CD14-positive monocyte (primary cell): Measurements from ENCODE around the gene OXGR1. TPM values are rescaled to one million over a fixed set of nuclear protein-coding genes. Genes with fewer than 3 reads are reported as not detected.

Experiments used
- DNase-seq, 3 donors: peaks; one replicate each; pipeline ENCODE4 v3.0.0-alpha.2; 2011 to 2022
- H2AFZ ChIP-seq: 2 replicates; pipeline ENCODE4 v1.6.0; 2012; ENCODE audit warnings: mild to moderate bottlenecking, low read depth, low read length, inconsistent platforms; ENCODE audit not compliant: insufficient read depth, poor library complexity, severe bottlenecking
- H3K27ac ChIP-seq, 2 donors: 1 replicate in 1 of 2; 2 replicates in 1 of 2; pipeline ENCODE4 v1.5.1; 2012 to 2013; ENCODE audit warnings: low read length in 2 of 2, control low read depth in 1 of 2, inconsistent platforms in 1 of 2, low read depth in 1 of 2, mild to moderate bottlenecking in 1 of 2
- H3K27me3 ChIP-seq, 2 donors: one replicate each; pipeline versions ENCODE4 v1.6.0 to v1.6.1; 2011 to 2013; ENCODE audit warnings: low read length in 2 of 2; ENCODE audit not compliant: control insufficient read depth in 2 of 2, insufficient read depth in 2 of 2
- H3K36me3 ChIP-seq, 2 donors: replicated peaks in 1 of 2; 1 replicate in 1 of 2; 2 replicates in 1 of 2; pipeline versions ENCODE4 v1.5.1 to v1.6.1; 2012 to 2013; ENCODE audit warnings: low read length in 2 of 2, control low read depth in 1 of 2, inconsistent platforms in 1 of 2, mild to moderate bottlenecking in 1 of 2; ENCODE audit not compliant: insufficient read depth in 2 of 2, control insufficient read depth in 1 of 2
- H3K4me1 ChIP-seq, 2 donors: 1 replicate in 1 of 2; 2 replicates in 1 of 2; pipeline versions ENCODE4 v1.5.1 to v1.6.1; 2012 to 2013; ENCODE audit warnings: low read length in 2 of 2, control low read depth in 1 of 2, inconsistent platforms in 1 of 2, mild to moderate bottlenecking in 1 of 2, moderate library complexity in 1 of 2; ENCODE audit not compliant: insufficient read depth in 2 of 2, control insufficient read depth in 1 of 2
- H3K4me2 ChIP-seq: replicated peaks from 2 replicates; pipeline ENCODE3; 2012; ENCODE audit warnings: low read length, moderate library complexity, mild to moderate bottlenecking; ENCODE audit not compliant: poor library complexity, severe bottlenecking; ENCODE audit errors: extremely low read depth
- H3K4me3 ChIP-seq, 3 experiments: fragments of 200-600 bp in 1 of 3; sonication (generic) in 1 of 3; replicated peaks in 1 of 3; 1 replicate in 2 of 3; 2 replicates in 1 of 3; pipeline ENCODE4 v1.5.1; 2011 to 2013; ENCODE audit warnings: low read length in 3 of 3, mild to moderate bottlenecking in 3 of 3, control low read depth in 2 of 3, low read depth in 2 of 3, inconsistent platforms in 1 of 3, moderate library complexity in 1 of 3
- H3K79me2 ChIP-seq: 2 replicates; pipeline ENCODE4 v1.6.0; 2012; ENCODE audit warnings: mild to moderate bottlenecking, control low read depth, inconsistent platforms, low read length, moderate library complexity; ENCODE audit not compliant: insufficient read depth
- H3K9ac ChIP-seq: 2 replicates; pipeline ENCODE4 v1.6.0; 2017; ENCODE audit warnings: low read length, mild to moderate bottlenecking; ENCODE audit not compliant: insufficient read depth, poor library complexity, severe bottlenecking
- H3K9me3 ChIP-seq, 2 donors: replicated peaks in 1 of 2; 1 replicate in 1 of 2; 2 replicates in 1 of 2; pipeline versions ENCODE4 v1.5.1 to v1.6.1; 2012 to 2013; ENCODE audit warnings: low read length in 2 of 2, control low read depth in 1 of 2; ENCODE audit not compliant: control insufficient read depth in 1 of 2, insufficient read depth in 1 of 2
- H4K20me1 ChIP-seq: 2 replicates; pipeline ENCODE4 v1.6.0; 2012; ENCODE audit warnings: mild to moderate bottlenecking, low read length, control low read depth, moderate library complexity; ENCODE audit not compliant: insufficient read depth
- H3K27ac Mint-ChIP-seq, 7 donors: one replicate each; pipeline ENCODE4 v1.8.0; 2020; ENCODE audit warnings: mild to moderate bottlenecking in 7 of 7, mixed read lengths in 7 of 7, moderate library complexity in 6 of 7, inconsistent platforms in 2 of 7
- H3K27me3 Mint-ChIP-seq, 3 donors: one replicate each; pipeline ENCODE4 v1.8.0; 2021 to 2022; ENCODE audit warnings: low read depth in 3 of 3, mild to moderate bottlenecking in 3 of 3, mixed read lengths in 3 of 3, moderate library complexity in 3 of 3, inconsistent platforms in 1 of 3
- H3K36me3 Mint-ChIP-seq, 2 donors: one replicate each; pipeline ENCODE4 v1.8.0; 2020; ENCODE audit warnings: mixed read lengths in 2 of 2, inconsistent platforms in 1 of 2, mild to moderate bottlenecking in 1 of 2
- H3K4me1 Mint-ChIP-seq: one replicate; pipeline ENCODE4 v1.8.0; 2020; ENCODE audit warnings: mild to moderate bottlenecking, mixed read lengths
- H3K4me3 Mint-ChIP-seq, 2 donors: one replicate each; pipeline ENCODE4 v1.8.0; 2020; ENCODE audit warnings: mild to moderate bottlenecking in 2 of 2, mixed read lengths in 2 of 2, moderate library complexity in 1 of 2
- H3K9me3 Mint-ChIP-seq, 7 donors: one replicate each; pipeline ENCODE4 v1.8.0; 2020 to 2022; ENCODE audit warnings: mixed read lengths in 7 of 7, mild to moderate bottlenecking in 6 of 7, moderate library complexity in 6 of 7, inconsistent platforms in 2 of 7
- WGBS: methylation state at CpG from one replicate; pipeline ENCODE4 v1.1.5; 2013; ENCODE audit warnings: missing lambda C conversion rate; ENCODE audit not compliant: insufficient coverage; 5-methylcytosine and 5-hydroxymethylcytosine counted together
- intact Hi-C, 2 donors: fragments of 100-400 bp; cut with micrococcal nuclease; formaldehyde crosslinking; loops; one replicate each; pipeline versions ENCODE4 v1.15.0 to v1.15.1; 2023
- polyA plus RNA-seq, 3 donors: library from polyadenylated mRNA; depleted of rRNA in 1 of 3; unstranded in 2 of 3; stranded (reverse) in 1 of 3; fragments of 300-500 nt in 2 of 3; fragments of >200 nt in 1 of 3; fragmentation: Illumina TruSeq in 2 of 3; gene quantifications; 1 replicate in 2 of 3; 2 replicates in 1 of 3; pipeline ENCODE4 v1.2.3, GENCODE V29; 2012 to 2021
- TF ChIP-seq, protein P1 (sequence below): fragments of 200-600 bp; IDR thresholded peaks from one replicate; pipeline ENCODE4 v1.8.0; 2022; ENCODE audit warnings: antibody characterized with exemption, mild to moderate bottlenecking

Gene OXGR1
- polyA plus RNA-seq, 3 donors: 0.22 to 0.27 TPM; not detected in 1

DNA sequence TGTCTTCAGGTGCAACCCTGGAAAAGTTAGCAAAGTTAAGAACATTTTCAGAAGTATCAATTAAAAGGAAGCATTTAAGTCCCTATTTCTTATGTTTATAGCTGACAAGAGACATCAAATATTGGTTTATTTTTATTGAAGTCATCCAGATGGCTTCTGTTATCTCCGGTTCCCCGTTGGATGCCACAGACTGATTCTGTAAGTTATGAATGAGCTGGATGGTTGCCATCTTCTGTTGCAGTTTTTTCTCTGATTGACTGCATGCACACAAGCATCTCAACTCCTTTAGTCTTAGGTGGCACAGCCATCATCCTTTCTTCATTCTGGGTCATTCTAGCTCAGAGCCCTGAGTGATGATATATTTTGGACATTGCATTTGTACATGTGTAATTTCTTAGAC lies 10.6 kb upstream of the OXGR1 start:
- TF ChIP-seq, protein P1, sequence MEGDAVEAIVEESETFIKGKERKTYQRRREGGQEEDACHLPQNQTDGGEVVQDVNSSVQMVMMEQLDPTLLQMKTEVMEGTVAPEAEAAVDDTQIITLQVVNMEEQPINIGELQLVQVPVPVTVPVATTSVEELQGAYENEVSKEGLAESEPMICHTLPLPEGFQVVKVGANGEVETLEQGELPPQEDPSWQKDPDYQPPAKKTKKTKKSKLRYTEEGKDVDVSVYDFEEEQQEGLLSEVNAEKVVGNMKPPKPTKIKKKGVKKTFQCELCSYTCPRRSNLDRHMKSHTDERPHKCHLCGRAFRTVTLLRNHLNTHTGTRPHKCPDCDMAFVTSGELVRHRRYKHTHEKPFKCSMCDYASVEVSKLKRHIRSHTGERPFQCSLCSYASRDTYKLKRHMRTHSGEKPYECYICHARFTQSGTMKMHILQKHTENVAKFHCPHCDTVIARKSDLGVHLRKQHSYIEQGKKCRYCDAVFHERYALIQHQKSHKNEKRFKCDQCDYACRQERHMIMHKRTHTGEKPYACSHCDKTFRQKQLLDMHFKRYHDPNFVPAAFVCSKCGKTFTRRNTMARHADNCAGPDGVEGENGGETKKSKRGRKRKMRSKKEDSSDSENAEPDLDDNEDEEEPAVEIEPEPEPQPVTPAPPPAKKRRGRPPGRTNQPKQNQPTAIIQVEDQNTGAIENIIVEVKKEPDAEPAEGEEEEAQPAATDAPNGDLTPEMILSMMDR: no peak
- Mint-ChIP-seq H3K4me3 (no peak overlapping the region), H3K27ac (peak overlapping the region in 3 of 7 donors; percentile 10 to 70 (median 43)), H3K27me3 (peaks cover 1 to 4% (median 2%) of the 10 kb centered on the region in 3 donors), H3K4me1 (peaks cover 39% of the 10 kb centered on the region), H3K36me3 (no peaks in the 10 kb centered on the region), H3K9me3 (peaks cover 0 to 4% (median 0%) of the 10 kb centered on the region in 7 donors)
- H3K27ac ChIP-seq: no peak overlapping the region
- DNase-seq: no peak
- peaks cover 41 to 47% of the 10 kb centered on the region in 2 donors for H3K4me1 ChIP-seq
- H3K4me2 ChIP-seq: no peak overlapping the region
- peaks cover 0 to under 1% of the 10 kb centered on the region in 2 donors for H3K27me3 ChIP-seq
- WGBS: no CpG with 5 or more reads among the region's 2 CpGs
- H2AFZ ChIP-seq: no peak overlapping the region
- no peaks in the 10 kb centered on the region for H3K79me2 ChIP-seq
- H3K36me3 ChIP-seq: no peaks in the 10 kb centered on the region
- intact Hi-C loops: loop anchor here in 1 of 2 donors (10.0 kb wide), 1 partner anchor 210 kb away; no protein-coding TSS in a partner anchor
- no peaks in the 10 kb centered on the region for H4K20me1 ChIP-seq
- no peaks in the 10 kb centered on the region for H3K9me3 ChIP-seq
- no peak overlapping the region for H3K9ac ChIP-seq
- H3K4me3 ChIP-seq: no peak overlapping the region

DNA sequence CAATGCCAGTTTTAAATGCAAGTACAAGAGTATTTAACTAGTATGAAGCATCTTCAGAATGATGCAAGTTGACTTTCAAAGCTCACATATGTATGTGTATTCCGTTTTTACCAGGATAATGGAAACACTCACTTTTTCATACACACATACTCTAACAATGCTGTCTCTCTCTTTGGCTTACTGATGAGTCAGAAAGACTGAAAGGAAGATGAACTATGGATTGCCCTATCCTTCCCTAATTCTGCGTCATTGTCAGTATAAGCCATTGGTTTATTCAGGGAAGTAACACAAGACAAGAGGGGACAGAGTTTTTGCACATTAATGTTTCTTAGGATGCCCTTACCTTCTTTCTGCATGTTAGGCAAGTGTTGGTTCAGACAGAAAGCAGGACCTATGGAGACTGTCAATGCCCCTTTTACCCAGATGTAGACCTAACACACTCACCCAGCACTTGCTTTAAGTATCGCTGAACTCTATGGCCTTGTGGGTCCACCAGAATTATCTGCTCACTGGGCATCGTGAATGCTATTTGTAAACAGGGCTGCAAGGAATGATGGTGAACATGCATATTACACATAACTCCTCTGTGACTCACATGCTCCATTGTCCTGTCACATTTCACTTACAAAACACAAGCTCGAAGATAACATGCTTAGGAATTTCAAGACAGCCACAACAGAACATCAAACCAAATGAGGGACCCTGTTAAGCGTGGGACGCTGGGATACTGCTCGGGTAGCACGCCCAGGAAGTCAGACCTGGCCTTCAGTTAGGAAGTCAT lies 10.0 kb upstream of the OXGR1 start:
- Mint-ChIP-seq H3K4me1 (peaks cover 45% of the 10 kb centered on the region), H3K27me3 (peaks cover 0 to 2% (median 1%) of the 10 kb centered on the region in 3 donors), H3K4me3 (no peak overlapping the region), H3K27ac (peak overlapping the region in 2 of 7 donors; percentile 11 to 70), H3K36me3 (no peaks in the 10 kb centered on the region), H3K9me3 (peaks cover 0 to 4% (median 0%) of the 10 kb centered on the region in 7 donors)
- H3K27ac ChIP-seq: no peak overlapping the region
- H3K9me3 ChIP-seq: no peaks in the 10 kb centered on the region
- no peak overlapping the region for H3K4me2 ChIP-seq
- H3K79me2 ChIP-seq: no peaks in the 10 kb centered on the region
- no peak overlapping the region for H3K9ac ChIP-seq
- H2AFZ ChIP-seq: no peak overlapping the region
- no peak overlapping the region for H3K4me3 ChIP-seq
- no peaks in the 10 kb centered on the region for H3K27me3 ChIP-seq
- TF ChIP-seq, protein P1: no peak
- DNase-seq: peak; percentile 46 to 73 (median 63)
- H3K36me3 ChIP-seq: no peaks in the 10 kb centered on the region
- 100% methylated on average over 2 of the region's 9 CpGs for WGBS
- intact Hi-C loops: loop anchor here in 1 of 2 donors (10.0 kb wide), 1 partner anchor 211 kb away; no protein-coding TSS in a partner anchor
- peaks cover 47 to 53% of the 10 kb centered on the region in 2 donors for H3K4me1 ChIP-seq
- no peaks in the 10 kb centered on the region for H4K20me1 ChIP-seq
